Superior temporal gyrus (tissue), 1 donor: ENCODE data around the gene SULT2B1.
"Not testable (repeated sequence)": the region's sequence is repeated elsewhere in the genome, so short reads cannot be mapped to it uniquely, and the experiment has no call there.

Experiments
- DNase-seq: peaks from one replicate; pipeline ENCODE4 v3.0.0-alpha.2; 2016; ENCODE audit errors: extremely low spot score

Gene SULT2B1

DNA sequence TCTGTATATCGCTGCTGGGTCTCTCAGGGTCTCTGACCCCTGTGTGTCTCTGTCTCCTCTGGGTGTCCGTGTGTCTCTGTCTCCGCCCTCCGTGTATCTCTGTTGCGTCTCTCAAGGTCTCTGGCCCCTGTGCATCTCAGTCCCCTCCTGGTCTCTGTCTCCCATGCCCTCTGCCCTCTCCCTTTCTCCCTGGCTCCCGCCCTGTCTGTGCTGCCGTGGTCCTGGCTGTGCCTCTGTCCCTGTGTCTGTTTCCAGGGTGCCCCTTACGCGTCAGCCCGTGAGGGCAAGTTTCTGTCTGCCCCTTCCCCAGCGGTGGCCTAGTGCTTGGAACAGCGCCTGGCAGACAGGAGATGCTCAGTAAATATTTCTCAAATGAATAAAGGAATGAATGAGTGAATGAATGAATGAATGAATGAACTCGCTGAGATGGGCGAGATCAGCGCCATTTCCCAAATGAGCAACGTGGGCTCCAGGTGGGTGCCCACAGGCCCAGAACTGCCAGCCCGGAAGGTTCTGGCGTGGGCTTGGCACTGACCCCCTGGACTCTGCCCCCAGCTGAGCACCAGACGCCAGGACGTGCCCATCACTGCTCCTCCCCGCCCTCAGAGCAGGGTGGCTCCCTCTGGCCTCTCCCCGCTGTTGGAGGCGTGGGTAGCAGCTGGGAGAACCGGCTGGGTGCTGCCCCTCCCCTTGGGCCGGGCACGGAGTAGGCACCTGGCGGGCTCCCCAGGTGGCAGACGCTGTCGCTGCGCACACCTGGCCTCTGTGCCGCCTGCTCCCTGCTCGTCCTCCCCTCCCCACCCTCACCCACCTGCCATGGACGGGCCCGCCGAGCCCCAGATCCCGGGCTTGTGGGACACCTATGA is at the start of gene SULT2B1:
Gene SULT2B1, plus strand, starts transcription at position 736 of the 866 bp plus-strand sequence. Its CDS starts 81 bp downstream, at position 817.
- no peak for DNase-seq

DNA sequence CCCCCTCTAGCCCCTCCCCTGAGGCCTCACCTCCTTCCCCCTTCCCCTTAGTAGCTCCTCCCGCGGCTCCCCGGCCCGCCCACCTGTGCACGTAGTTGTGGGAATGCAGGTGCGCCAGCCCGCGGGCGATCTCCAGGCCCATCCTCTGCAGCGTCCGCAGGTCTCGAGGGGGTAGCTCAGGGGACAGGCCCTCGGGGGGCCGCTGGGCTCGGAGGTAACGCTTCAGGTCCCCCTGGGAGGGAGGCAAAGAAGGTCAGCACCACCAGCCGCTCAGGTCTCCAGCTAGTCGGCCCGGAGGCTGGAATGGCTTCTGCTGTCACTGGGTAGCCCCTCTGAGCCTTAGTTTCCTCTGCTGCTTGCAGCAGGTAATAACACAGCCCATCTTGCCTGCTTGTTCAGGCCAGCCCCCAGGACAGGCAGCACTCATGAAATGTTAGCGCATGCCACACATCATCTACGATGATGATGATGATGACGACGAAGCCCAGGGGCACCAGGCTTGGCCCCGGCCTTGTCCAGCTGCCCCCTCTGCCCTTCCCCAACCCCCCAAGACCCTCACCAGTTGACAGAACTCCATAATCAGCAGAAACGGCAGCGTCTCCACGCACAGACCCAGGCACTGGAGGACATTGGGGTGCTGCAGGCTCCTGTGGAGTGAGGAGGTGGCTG is 49.5 kb upstream of the SULT2B1 start:
- no peak for DNase-seq

DNA sequence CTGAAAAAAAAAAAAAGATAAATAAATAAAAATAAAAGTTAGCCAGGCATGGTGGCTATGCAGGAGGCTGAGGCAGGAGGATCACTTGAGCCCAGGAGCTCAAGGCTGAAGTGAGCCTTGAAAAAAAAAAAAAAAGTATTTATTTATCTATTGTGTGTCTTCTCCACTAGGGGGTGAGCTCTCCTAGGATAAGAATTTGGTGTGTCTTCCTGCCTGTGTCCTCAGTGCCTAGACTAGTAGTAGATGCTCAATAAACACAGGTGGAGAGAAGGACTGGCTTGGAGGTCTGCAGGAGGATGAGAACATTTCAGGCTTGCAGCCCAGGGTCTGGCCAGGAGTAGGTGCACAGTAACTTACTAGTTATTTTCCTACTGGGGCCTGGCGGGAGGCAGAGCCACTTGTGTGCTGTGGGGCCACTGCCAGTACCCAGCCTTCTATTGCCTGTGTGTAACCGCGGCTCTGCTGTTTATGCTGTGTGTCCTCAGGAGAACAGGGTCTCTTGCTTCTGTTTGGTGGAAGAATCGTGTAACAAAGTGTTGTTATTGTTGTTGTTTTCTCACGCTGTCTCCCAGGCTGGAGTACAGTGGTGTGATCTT is 45.7 kb upstream of the SULT2B1 start:
- no peak for DNase-seq

DNA sequence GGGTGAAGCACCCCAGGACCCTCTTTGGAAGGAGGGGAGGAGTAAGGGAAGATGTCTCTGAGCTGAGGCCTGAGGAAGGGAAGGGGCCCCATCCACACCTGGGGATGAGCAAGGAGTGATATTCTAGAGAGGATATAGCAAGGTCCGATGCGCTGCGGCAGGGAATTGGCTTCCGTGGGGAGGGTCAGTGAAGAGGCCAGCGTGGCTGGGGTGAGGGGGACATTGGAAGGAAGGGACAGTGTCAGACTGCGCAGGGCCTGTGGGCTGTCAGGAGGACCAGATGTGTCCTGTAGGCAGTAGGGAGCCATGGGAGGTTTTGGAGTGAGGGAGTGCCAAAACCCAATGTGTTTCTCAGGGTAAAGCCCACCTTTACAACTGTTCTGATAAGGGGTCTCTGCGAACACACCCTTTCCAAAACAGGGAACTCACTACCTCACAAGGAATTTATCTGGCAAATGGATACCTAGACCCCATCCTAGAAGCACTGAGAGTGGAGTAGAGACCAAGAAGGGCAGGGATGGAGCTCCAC is 44.0 kb upstream of the SULT2B1 start:
- no peak for DNase-seq

- DNase-seq = no peak
These were observed 43.1 kb upstream of the SULT2B1 start for GRCh38 chr19:48508729-48509411.

- peak; percentile 75 for DNase-seq
These were observed 42.3 kb upstream of the SULT2B1 start for GRCh38 chr19:48509467-48510194.

DNA sequence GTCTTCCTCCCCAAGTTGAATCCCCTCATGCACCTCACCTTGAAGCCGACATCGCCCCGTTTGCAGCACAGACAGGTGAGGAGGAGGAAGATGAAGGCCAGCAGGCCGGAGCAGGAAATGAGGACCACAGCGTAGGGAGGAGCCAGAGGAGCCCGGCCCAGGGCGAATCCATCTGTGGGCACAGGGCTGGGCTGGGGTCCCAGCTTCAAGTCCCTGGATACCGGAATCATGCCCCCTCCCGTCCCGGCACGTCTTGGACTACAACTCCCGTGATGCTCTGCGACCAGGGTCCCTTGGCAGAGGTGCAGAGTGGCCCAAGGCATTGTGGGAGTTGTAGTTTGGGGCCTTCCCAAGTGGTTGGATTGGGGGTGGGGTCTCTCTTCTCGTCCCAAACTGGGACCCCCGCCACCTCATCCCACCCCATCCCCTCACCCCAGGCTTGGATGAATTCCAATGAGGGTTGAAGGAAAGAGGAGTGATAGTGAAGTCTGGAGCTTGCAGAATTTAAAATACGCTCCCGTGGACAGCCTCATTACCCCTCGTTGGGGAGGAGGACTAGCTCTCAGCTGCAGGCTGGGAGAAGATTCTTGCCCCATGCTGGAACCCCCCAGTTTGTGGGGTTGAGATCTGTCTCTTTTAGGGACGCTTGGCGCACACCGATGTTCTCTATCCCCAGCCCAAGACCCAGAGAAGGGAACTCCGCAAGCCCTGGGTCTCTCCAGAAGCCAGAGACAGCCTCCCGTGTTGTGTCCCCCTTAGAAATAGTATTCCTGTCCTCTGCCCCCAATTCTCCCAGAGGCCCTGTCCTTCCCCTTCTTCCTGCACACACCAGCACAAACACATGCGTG is 41.3 kb upstream of the SULT2B1 start:
- DNase-seq = peak; percentile 92

GRCh38 chr19:48511321-48511731 is 40.6 kb upstream of the SULT2B1 start:
- no peak for DNase-seq

GRCh38 chr19:48511800-48512503 is 40.0 kb upstream of the SULT2B1 start, which contains the start of gene LMTK3:
Gene LMTK3, minus strand, starts transcription at chr19:48511835. Its CDS starts 259 bp downstream, at chr19:48511576.
- peak; percentile 94 for DNase-seq

GRCh38 chr19:48512504-48513288 is 39.3 kb upstream of the SULT2B1 start:
- no peak for DNase-seq

DNA sequence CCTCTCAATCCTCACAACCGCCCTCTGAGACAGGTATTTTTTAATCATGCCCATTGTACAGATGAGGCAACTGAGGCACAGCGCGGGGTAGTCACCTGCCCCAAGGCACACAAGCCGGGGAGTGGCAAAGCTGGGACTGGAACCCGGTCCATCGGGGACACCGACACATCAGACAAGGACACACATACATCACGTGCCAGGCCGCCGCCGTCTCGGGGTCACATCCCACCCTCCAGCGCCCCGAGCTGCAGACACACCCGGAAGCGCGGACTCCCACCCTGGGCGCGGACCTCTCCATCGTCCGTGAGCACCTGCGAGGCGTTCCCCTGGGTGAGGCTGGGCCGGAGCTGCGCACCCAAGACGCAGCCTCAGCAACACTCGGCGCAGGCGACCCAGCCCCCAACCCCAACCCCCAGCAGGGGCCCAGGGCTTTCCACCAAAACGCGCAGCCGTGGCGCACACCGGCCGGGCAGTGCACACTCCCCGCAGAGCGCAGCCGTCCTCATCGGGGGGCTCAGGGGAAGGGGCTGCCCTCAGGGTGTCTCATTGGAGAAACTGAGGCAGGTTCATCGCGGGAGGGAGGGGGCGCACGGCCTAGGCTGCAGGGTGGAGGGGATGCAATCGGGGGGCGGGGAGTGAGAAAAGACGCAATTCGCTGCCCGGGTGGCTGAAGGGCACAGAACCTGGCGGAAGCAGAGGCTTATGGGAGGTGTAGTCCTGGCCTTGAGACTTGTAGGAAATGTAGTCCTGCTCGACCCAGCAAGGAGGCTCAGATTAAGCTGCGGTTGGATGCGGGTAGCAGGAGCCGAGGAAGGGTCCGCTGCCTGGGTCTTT is 38.5 kb upstream of the SULT2B1 start:
- DNase-seq = peak; percentile 93

- DNase-seq = no peak
These were observed 37.9 kb upstream of the SULT2B1 start for GRCh38 chr19:48514123-48514458.

DNA sequence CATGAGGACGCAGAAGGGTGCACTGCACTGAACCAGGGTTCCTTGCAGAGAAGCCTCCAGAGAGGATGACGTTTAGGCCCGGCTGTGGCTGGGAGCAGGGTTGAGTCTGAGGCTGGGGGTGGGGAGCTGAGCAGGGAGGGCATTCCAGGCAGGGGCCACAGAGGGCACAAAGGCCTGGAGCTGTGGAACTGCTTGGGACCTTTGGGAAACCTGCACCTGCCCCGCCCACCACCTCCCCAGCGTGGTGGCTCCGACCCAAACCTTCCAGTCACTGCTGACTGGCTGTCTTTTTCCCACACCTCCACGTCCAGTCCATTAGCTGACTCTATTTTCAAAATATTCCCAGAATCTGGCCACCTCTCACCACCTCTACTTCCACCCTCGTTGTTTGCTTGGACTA is 35.4 kb upstream of the SULT2B1 start:
- no peak for DNase-seq

GRCh38 chr19:48518207-48518606 is 33.8 kb upstream of the SULT2B1 start:
- DNase-seq = no peak

DNA sequence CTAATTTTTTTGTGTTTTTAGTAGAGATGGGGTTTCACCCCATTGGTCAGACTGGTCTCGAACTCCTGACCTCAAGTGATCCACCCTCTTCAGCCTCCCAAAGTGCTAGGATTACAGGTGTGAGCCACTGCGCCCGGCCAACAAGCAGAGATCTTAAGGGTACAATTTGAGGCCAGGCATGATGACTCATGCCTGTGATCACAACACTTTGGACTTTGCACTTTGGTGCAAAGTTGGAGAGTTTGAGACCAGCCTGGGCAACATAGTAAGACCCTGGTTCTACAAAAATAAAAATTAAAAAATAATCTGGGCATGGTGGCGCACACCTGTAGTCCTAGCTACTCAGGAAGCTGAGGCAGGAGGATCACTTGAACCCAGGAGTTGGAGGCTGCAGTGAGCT is 32.5 kb upstream of the SULT2B1 start:
- DNase-seq = not testable (repeated sequence)

- DNase-seq = no peak
These were observed 31.8 kb upstream of the SULT2B1 start for GRCh38 chr19:48520134-48520533.

GRCh38 chr19:48524221-48524620 is 27.8 kb upstream of the SULT2B1 start:
- no peak for DNase-seq

- DNase-seq = no peak
These were observed 27.2 kb upstream of the SULT2B1 start for GRCh38 chr19:48524732-48525131.
